Tibial nerve (tissue), 4 donors: ENCODE data around the gene GAGE12E. TPM values are rescaled to one million over a fixed set of nuclear protein-coding genes. Genes with fewer than 3 reads are reported as not detected.

Experiments used
- small RNA-seq: library from RNA; depleted of rRNA; stranded (forward); fragments of <200 nt; gene quantifications from one replicate; pipeline ENCODE3, GENCODE V24; 2016
- total RNA-seq, 4 donors: library from RNA; depleted of rRNA; stranded (reverse); fragments of >200 nt; gene quantifications; one replicate each; pipeline ENCODE4 v1.1.0, GENCODE V29; 2016

The GAGE12E gene
- total RNA-seq, 4 donors from 2014 or later, result not detected

Small RNA genes lying within 50 kb of the gene (small RNA-seq; reads per million reads assigned to genes)
- not detected for gene GAGE12B

Other genes starting within 250 kb of the GAGE12E start
- not detected for gene GAGE10, start 247.6 kb upstream of the GAGE12E start, total RNA-seq
- gene GAGE12J, start 229.3 kb upstream of the GAGE12E start, total RNA-seq, result not detected
- not detected for gene GAGE13, start 219.7 kb upstream of the GAGE12E start, total RNA-seq
- gene GAGE12C, start 19.1 kb upstream of the GAGE12E start, total RNA-seq, result not detected
- gene GAGE12D, start 9.6 kb upstream of the GAGE12E start, total RNA-seq, result not detected
- gene GAGE12F, start 9.6 kb downstream of the GAGE12E start, total RNA-seq, result not detected
- gene GAGE12G, start 19.1 kb downstream of the GAGE12E start, total RNA-seq, result not detected
- gene GAGE12H, start 28.7 kb downstream of the GAGE12E start, total RNA-seq, result not detected
- not detected for gene GAGE2A, start 38.2 kb downstream of the GAGE12E start, total RNA-seq
- not detected for gene GAGE1, start 47.7 kb downstream of the GAGE12E start, total RNA-seq
- gene PAGE1, start 144.7 kb downstream of the GAGE12E start, total RNA-seq, result not detected